Measurements from ENCODE around the gene CHIC1. TPM values are rescaled to one million over a fixed set of nuclear protein-coding genes. Genes with fewer than 3 reads are reported as not detected.

Gene CHIC1
- 2.1 and 2.4 TPM in 2 replicates for total RNA-seq

DNA sequence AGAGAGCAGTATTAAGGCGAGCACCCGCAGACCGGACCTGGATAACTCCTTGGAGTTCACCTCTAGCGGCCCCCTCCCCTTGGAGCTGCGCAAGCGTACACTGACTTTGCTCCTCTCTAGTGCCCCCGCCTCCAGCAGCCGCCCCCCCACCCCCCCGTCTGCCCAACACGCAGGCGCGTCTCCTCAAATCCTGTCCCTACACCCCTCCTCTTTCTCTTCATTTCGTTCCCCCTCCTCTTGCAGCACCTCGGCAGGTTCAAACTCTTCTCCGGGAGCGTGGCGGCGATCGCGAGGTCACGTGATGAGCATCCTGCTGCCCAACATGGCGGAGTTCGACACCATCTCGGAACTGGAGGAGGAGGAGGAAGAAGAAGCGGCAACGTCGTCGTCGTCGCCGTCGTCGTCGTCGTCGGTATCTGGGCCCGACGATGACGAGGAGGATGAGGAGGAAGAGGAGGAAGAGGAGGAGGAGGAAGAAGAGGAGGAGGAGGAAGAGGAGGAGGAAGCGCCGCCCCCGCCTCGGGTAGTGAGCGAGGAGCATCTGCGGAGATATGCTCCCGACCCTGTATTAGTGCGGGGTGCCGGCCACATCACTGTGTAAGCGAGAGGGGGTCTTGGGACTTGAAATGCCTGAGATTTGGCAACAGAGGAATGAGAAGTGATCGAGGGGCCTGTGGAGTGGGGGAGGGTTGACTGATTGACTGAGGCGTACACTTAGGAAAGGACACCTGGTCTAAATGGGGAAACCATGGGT lies at the start of gene CHIC1:
Gene CHIC1 (plus strand): TSS at position 214 of the 754 bp plus-strand sequence. CDS start 88 bp downstream, at position 302.

Other genes with a start within 250 kb of the CHIC1 start
- not detected in 2 replicates for gene CDX4, start 116.1 kb upstream of the CHIC1 start, total RNA-seq

Measured in bronchus fibroblast of lung (primary cell).